Tibial artery (tissue), 4 donors: Measurements from ENCODE around the gene SPRING1.

Source experiments
- DNase-seq, 2 donors: peaks; one replicate each; pipeline ENCODE4 v3.0.0-alpha.2; 2019
- H3K27ac ChIP-seq, 2 donors: fragments of 200-600 bp; sonication (generic) in 1 of 2; 1 replicate in 1 of 2; 2 replicates in 1 of 2; pipeline ENCODE4 v1.5.1; 2018 to 2019; ENCODE audit warnings: mild to moderate bottlenecking in 1 of 2
- H3K27me3 ChIP-seq, 2 donors: fragments of 200-600 bp; sonication (generic) in 1 of 2; one replicate each; pipeline versions ENCODE4 v1.5.1 to v1.6.0; 2016 to 2019
- H3K36me3 ChIP-seq, 3 donors: fragments of 200-600 bp; sonication (generic) in 2 of 3; one replicate each; pipeline ENCODE4 v1.5.1; 2016 to 2019; ENCODE audit warnings: mild to moderate bottlenecking in 2 of 3
- H3K4me1 ChIP-seq, 4 donors: fragments of 200-600 bp; sonication (generic) in 2 of 4; 1 replicate in 3 of 4; 2 replicates in 1 of 4; pipeline ENCODE4 v1.5.1; 2016 to 2019
- H3K4me3 ChIP-seq, 2 donors: fragments of 200-600 bp; sonication (generic) in 1 of 2; 1 replicate in 1 of 2; 2 replicates in 1 of 2; pipeline ENCODE4 v1.5.1; 2018 to 2019; ENCODE audit warnings: mild to moderate bottlenecking in 2 of 2
- H3K9me3 ChIP-seq, 3 donors: fragments of 200-600 bp; sonication (generic) in 1 of 3; one replicate each; pipeline ENCODE4 v1.5.1; 2016 to 2019
- CTCF ChIP-seq, 2 experiments: fragments of 200-600 bp in 1 of 2; fragments of 450-650 bp in 1 of 2; IDR thresholded peaks; one replicate each; pipeline ENCODE4 v1.5.1; 2017 to 2019; ENCODE audit warnings: antibody characterized with exemption in 2 of 2, mild to moderate bottlenecking in 1 of 2, moderate library complexity in 1 of 2
- intact Hi-C: fragments of 100-400 bp; cut with DNase I; formaldehyde crosslinking; loops from one replicate; pipeline ENCODE4 v1.15.0; 2023; ENCODE audit warnings: low total_unique reads

SPRING1 gene

DNA sequence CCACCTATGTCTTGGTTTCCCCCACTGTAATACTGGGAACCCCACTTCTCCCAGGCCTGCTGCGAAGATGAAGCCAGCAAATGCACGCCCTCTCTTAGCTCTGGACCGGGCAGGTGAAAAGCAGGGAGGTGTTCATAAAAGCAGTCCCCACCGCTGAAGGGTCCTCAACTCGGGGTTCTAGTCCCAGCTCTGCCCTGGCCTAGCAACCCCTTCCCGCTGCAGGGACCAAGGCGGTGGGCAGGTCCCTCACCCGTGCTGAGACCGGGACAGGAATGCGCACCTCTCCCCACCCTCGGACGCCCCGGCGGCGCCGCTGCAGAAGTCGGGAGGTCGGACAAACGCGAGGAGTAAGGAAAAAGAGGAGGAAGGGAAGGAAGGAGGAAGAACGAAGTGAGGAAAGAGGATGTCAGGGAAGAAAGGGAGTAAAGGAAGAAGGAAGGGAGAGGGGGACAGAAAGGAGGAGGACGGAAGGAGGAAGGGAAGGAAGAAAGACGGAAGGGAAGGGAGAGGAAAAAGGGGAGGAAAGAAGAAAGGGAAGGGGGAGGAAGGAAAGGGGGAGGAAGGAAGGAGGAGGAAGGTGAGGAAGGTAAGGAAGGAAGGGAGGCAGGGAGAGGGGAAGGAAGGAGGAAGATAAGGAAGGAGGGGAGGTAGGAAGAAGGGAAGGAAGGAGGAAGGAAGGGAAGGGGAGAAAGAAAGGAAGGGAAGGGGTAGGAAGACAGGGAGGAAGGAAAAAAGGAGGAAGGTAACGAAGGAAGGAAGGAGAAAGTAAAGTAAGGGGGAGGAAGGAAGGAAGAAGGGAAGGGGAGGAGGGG, 701 bp downstream of the SPRING1 start:
- DNase-seq: no peak
- Histone ChIP-seq H3K4me1 (peaks cover 5 to 18% (median 11%) of the 10 kb centered on the region in 4 donors), H3K27ac (peak overlapping the region; percentile 73 to 79), H3K27me3 (no peaks in the 10 kb centered on the region), H3K4me3 (peak overlapping the region; percentile 94 to 96), H3K36me3 (peaks cover 0 to 24% (median 3%) of the 10 kb centered on the region in 3 donors), H3K9me3 (no peaks in the 10 kb centered on the region)
- TF ChIP-seq CTCF (IDR thresholded peaks at IDR 0.05): no peak
- intact Hi-C loops: loop anchor here (10.0 kb wide), 2 partner anchors 78 to 128 kb away; no protein-coding TSS in a partner anchor

GRCh38 chr12:116735951-116736599, 1.8 kb downstream of the SPRING1 start:
- H3K9me3 ChIP-seq: no peaks in the 10 kb centered on the region
- peaks cover 5 to 18% (median 11%) of the 10 kb centered on the region in 4 donors for H3K4me1 ChIP-seq
- H3K27ac ChIP-seq: no peak overlapping the region
- intact Hi-C loops: loop anchor here (10.0 kb wide), 2 partner anchors 79 to 129 kb away; no protein-coding TSS in a partner anchor
- H3K4me3 ChIP-seq: peak overlapping the region in 1 of 2 donors; percentile 96
- H3K27me3 ChIP-seq: no peaks in the 10 kb centered on the region
- no peak for TF ChIP-seq CTCF (IDR thresholded peaks at IDR 0.05)
- no peak for DNase-seq
- H3K36me3 ChIP-seq: peaks cover 0 to 24% (median 3%) of the 10 kb centered on the region in 3 donors

DNA sequence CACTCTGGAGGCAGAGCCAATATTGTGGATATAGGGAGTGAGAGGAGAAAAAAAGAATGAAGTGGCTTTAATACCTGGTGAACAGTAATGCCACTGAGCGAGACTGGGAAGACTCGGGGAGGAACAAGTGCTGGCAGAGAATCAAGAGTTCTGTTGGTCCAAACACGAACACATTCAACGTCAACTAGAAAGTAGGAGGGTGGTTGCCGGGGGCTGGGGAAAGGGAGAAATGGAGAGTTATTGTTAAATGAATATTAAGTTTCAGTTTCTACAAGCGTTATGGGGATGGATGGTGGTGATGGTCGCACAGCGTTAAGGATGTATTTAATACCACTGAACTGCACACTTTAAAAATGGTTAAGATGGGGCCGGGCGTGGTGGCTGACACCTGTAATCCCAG, 2.8 kb downstream of the SPRING1 start:
- no peaks in the 10 kb centered on the region for H3K27me3 ChIP-seq
- TF ChIP-seq CTCF (IDR thresholded peaks at IDR 0.05): no peak
- no peak overlapping the region for H3K27ac ChIP-seq
- H3K4me1 ChIP-seq: peaks cover 5 to 18% (median 11%) of the 10 kb centered on the region in 4 donors
- H3K9me3 ChIP-seq: no peaks in the 10 kb centered on the region
- intact Hi-C loops: loop anchor here (10.0 kb wide), 2 partner anchors 80 to 130 kb away; no protein-coding TSS in a partner anchor
- no peak for DNase-seq
- peaks cover 0 to 24% (median 3%) of the 10 kb centered on the region in 3 donors for H3K36me3 ChIP-seq
- H3K4me3 ChIP-seq: no peak overlapping the region

DNA sequence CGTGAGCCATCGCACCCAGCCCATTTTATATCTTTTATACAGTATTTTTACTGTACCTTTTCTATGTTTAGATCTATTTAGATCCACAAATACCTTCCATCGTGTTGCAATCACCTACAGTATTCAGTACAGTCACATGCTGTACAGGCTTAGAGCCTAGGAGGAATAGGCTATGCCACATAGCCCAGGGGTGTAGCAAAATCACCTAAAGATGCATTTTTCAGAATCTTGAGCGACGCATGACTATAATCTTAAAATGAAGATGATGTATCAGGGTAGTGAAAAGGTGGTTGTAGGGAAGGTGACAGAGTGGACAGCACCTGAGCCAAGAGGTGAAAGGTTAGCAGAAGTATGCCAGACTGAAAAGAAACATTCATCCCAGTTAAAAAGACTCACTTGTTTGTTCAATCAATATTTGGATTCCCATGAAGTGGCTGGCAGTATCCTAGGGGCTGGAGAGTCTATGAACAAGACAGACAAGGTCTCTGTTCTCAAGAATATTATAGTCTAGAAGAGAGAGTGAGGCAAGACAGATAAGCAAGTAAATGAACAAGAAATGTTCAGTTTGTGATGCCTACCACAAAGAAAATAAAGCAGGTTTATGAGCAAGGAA, 3.6 kb downstream of the SPRING1 start:
- intact Hi-C loops: loop anchor here (10.0 kb wide), 2 partner anchors 81 to 131 kb away; no protein-coding TSS in a partner anchor
- Histone ChIP-seq H3K9me3 (no peaks in the 10 kb centered on the region), H3K4me1 (peaks cover 5 to 18% (median 11%) of the 10 kb centered on the region in 4 donors), H3K27me3 (no peaks in the 10 kb centered on the region), H3K36me3 (peaks cover 0 to 24% (median 7%) of the 10 kb centered on the region in 3 donors), H3K27ac (no peak overlapping the region), H3K4me3 (no peak overlapping the region)
- no peak for DNase-seq
- TF ChIP-seq CTCF (IDR thresholded peaks at IDR 0.05): no peak

GRCh38 chr12:116731801-116732200, 6.1 kb downstream of the SPRING1 start:
- Histone ChIP-seq H3K27ac (no peak overlapping the region), H3K4me3 (no peak overlapping the region), H3K9me3 (no peaks in the 10 kb centered on the region), H3K27me3 (no peaks in the 10 kb centered on the region), H3K4me1 (peaks cover 0 to 12% (median 4%) of the 10 kb centered on the region in 4 donors), H3K36me3 (peaks cover 0 to 24% (median 11%) of the 10 kb centered on the region in 3 donors)
- no peak for TF ChIP-seq CTCF (IDR thresholded peaks at IDR 0.05)
- no peak for DNase-seq
- intact Hi-C loops: loop anchor here (10.0 kb wide), 2 partner anchors 83 to 133 kb away; no protein-coding TSS in a partner anchor
